Mesenchymal stem cell (in vitro differentiated cells and primary cell): ENCODE results near the gene POLR1E.

Experiments
- DNase-seq: peaks from one replicate; pipeline ENCODE4 v3.0.0-alpha.2; 2013
- H2AFZ ChIP-seq: one replicate; pipeline ENCODE4 v1.6.1; 2013; ENCODE audit warnings: low read depth, mild to moderate bottlenecking, control low read depth, inconsistent platforms, low read length, moderate library complexity
- H2AK5ac ChIP-seq: 2 replicates; pipeline ENCODE4 v1.6.1; 2013; ENCODE audit warnings: low read length, moderate library complexity, mild to moderate bottlenecking, inconsistent platforms; ENCODE audit not compliant: severe bottlenecking
- H2BK120ac ChIP-seq: one replicate; pipeline ENCODE4 v1.6.1; 2013; ENCODE audit warnings: low read depth, mild to moderate bottlenecking, inconsistent platforms, low read length, moderate library complexity
- H2BK12ac ChIP-seq, 2 experiments: one replicate each; pipeline ENCODE4 v1.6.1; 2013; ENCODE audit warnings: inconsistent platforms in 2 of 2, low read length in 2 of 2, mild to moderate bottlenecking in 2 of 2, moderate library complexity in 2 of 2, control low read depth in 1 of 2
- H2BK15ac ChIP-seq: one replicate; pipeline ENCODE4 v1.6.1; 2013; ENCODE audit warnings: mild to moderate bottlenecking, low read depth, inconsistent platforms; ENCODE audit not compliant: poor library complexity, severe bottlenecking
- H2BK5ac ChIP-seq: 2 replicates; pipeline ENCODE4 v1.6.1; 2013; ENCODE audit warnings: low read depth, mild to moderate bottlenecking, low read length, control low read depth, inconsistent platforms; ENCODE audit not compliant: poor library complexity, severe bottlenecking
- H3K14ac ChIP-seq, 2 experiments: one replicate each; pipeline ENCODE4 v1.6.1; 2013; ENCODE audit warnings: inconsistent platforms in 2 of 2, low read length in 2 of 2, control low read depth in 1 of 2, mild to moderate bottlenecking in 1 of 2, moderate library complexity in 1 of 2
- H3K18ac ChIP-seq, 2 experiments: one replicate each; pipeline ENCODE4 v1.6.1; 2013; ENCODE audit warnings: inconsistent platforms in 2 of 2, low read length in 2 of 2, control low read depth in 1 of 2, low read depth in 1 of 2, mild to moderate bottlenecking in 1 of 2
- H3K23ac ChIP-seq, 2 experiments: one replicate each; pipeline ENCODE4 v1.6.1; 2013; ENCODE audit warnings: inconsistent platforms in 2 of 2, low read length in 2 of 2, mild to moderate bottlenecking in 2 of 2, moderate library complexity in 2 of 2, control low read depth in 1 of 2
- H3K27ac ChIP-seq: 2 replicates; pipeline ENCODE4 v1.5.1; 2013; ENCODE audit warnings: mild to moderate bottlenecking, moderate library complexity, low read length, control low read depth, inconsistent platforms; ENCODE audit not compliant: poor library complexity, severe bottlenecking
- H3K27me3 ChIP-seq, 2 experiments: 2 replicates each; pipeline versions ENCODE4 v1.6.1 to v1.7.0; 2013; ENCODE audit warnings: low read length in 2 of 2, mild to moderate bottlenecking in 2 of 2, moderate library complexity in 2 of 2, control low read depth in 1 of 2, inconsistent platforms in 1 of 2; ENCODE audit not compliant: control insufficient read depth in 1 of 2, insufficient read depth in 1 of 2
- H3K36me3 ChIP-seq, 2 experiments: 2 replicates each; pipeline versions ENCODE4 v1.6.1 to v1.7.0; 2013; ENCODE audit warnings: low read length in 2 of 2, control low read depth in 1 of 2, inconsistent platforms in 1 of 2, low read depth in 1 of 2, mild to moderate bottlenecking in 1 of 2; ENCODE audit not compliant: insufficient read depth in 2 of 2, control insufficient read depth in 1 of 2
- H3K4ac ChIP-seq, 2 experiments: one replicate each; pipeline ENCODE4 v1.6.1; 2013; ENCODE audit warnings: inconsistent platforms in 2 of 2, low read length in 2 of 2, mild to moderate bottlenecking in 2 of 2, moderate library complexity in 2 of 2, control low read depth in 1 of 2, low read depth in 1 of 2
- H3K4me1 ChIP-seq: 2 replicates; pipeline ENCODE4 v1.6.1; 2013; ENCODE audit warnings: low read depth, low read length, control low read depth; ENCODE audit not compliant: control insufficient read depth, insufficient read depth
- H3K4me2 ChIP-seq: 2 replicates; pipeline ENCODE4 v1.6.1; 2013; ENCODE audit warnings: low read length, mild to moderate bottlenecking, inconsistent platforms; ENCODE audit not compliant: poor library complexity, severe bottlenecking
- H3K4me3 ChIP-seq, 2 experiments: 2 replicates each; pipeline versions ENCODE4 v1.5.1 to v1.7.0; 2013; ENCODE audit warnings: low read length in 2 of 2, mild to moderate bottlenecking in 2 of 2, control low read depth in 1 of 2, low read depth in 1 of 2; ENCODE audit not compliant: insufficient read depth in 1 of 2
- H3K79me1 ChIP-seq: replicated peaks from 2 replicates; pipeline ENCODE4 v1.6.1; 2013; ENCODE audit warnings: mild to moderate bottlenecking, control low read depth, low read length, inconsistent platforms; ENCODE audit not compliant: poor library complexity, severe bottlenecking
- H3K9ac ChIP-seq: 2 replicates; pipeline ENCODE4 v1.7.0; 2013; ENCODE audit warnings: mild to moderate bottlenecking, low read length, moderate library complexity
- H3K9me3 ChIP-seq: 2 replicates; pipeline ENCODE4 v1.7.0; 2013; ENCODE audit warnings: mild to moderate bottlenecking, low read length; ENCODE audit not compliant: control insufficient read depth
- H4K8ac ChIP-seq: one replicate; pipeline ENCODE4 v1.6.1; 2013; ENCODE audit warnings: inconsistent platforms, mild to moderate bottlenecking, low read length, moderate library complexity
- H4K91ac ChIP-seq: one replicate; pipeline ENCODE4 v1.6.1; 2013; ENCODE audit warnings: mild to moderate bottlenecking, low read length, inconsistent platforms
- WGBS: methylation state at CpG from one replicate; pipeline ENCODE4 v1.1.7; 2013; ENCODE audit warnings: mixed read lengths; 5-methylcytosine and 5-hydroxymethylcytosine counted together

The POLR1E gene

GRCh38 chr9:37507566-37508134, 21.9 kb downstream of the POLR1E start:
- Histone ChIP-seq H3K4me2 (no peak overlapping the region), H2BK5ac (no peak overlapping the region), H3K23ac (no peak overlapping the region), H3K27me3 (no peaks in the 10 kb centered on the region), H2BK15ac (no peak overlapping the region), H4K91ac (no peak overlapping the region), H4K8ac (peak overlapping the region; percentile 40), H2AK5ac (no peak overlapping the region), H3K14ac (no peak overlapping the region), H2BK120ac (no peak overlapping the region), H2AFZ (no peak overlapping the region), H3K36me3 (peaks cover 56 to 75% of the 10 kb centered on the region in 2 experiments), H3K9me3 (no peaks in the 10 kb centered on the region), H3K27ac (no peak overlapping the region), H3K79me1 (no peaks in the 10 kb centered on the region), H3K9ac (no peak overlapping the region), H3K4me1 (no peaks in the 10 kb centered on the region), H3K4me3 (no peak overlapping the region), H3K18ac (no peak overlapping the region), H3K4ac (no peak overlapping the region), H2BK12ac (no peak overlapping the region)
- no peak for DNase-seq
- WGBS, result 96% methylated on average over 11 of the region's 11 CpGs

- H3K4ac ChIP-seq, result no peak overlapping the region
- H3K27me3 ChIP-seq, result no peaks in the 10 kb centered on the region
- no peak overlapping the region for H3K27ac ChIP-seq
- no peak overlapping the region for H2BK12ac ChIP-seq
- no peak overlapping the region for H4K91ac ChIP-seq
- H3K9me3 ChIP-seq, result no peaks in the 10 kb centered on the region
- 94% methylated on average over 5 of the region's 5 CpGs for WGBS
- H3K18ac ChIP-seq, result no peak overlapping the region
- no peak overlapping the region for H2AFZ ChIP-seq
- H3K4me2 ChIP-seq, result no peak overlapping the region
- DNase-seq, result peak; percentile 9
- no peak overlapping the region for H2BK120ac ChIP-seq
- no peak overlapping the region for H3K14ac ChIP-seq
- H2BK15ac ChIP-seq, result no peak overlapping the region
- no peak overlapping the region for H3K23ac ChIP-seq
- H3K9ac ChIP-seq, result no peak overlapping the region
- H3K4me1 ChIP-seq, result no peaks in the 10 kb centered on the region
- no peak overlapping the region for H4K8ac ChIP-seq
- H2BK5ac ChIP-seq, result no peak overlapping the region
- no peaks in the 10 kb centered on the region for H3K79me1 ChIP-seq
- H3K4me3 ChIP-seq, result no peak overlapping the region
- H3K36me3 ChIP-seq, result peaks cover 49 to 75% of the 10 kb centered on the region in 2 experiments
- no peak overlapping the region for H2AK5ac ChIP-seq
Observed at GRCh38 chr9:37508135-37508833, 22.5 kb downstream of the POLR1E start.

GRCh38 chr9:37508834-37509206, 23.1 kb downstream of the POLR1E start:
- no peaks in the 10 kb centered on the region for H3K79me1 ChIP-seq

DNA sequence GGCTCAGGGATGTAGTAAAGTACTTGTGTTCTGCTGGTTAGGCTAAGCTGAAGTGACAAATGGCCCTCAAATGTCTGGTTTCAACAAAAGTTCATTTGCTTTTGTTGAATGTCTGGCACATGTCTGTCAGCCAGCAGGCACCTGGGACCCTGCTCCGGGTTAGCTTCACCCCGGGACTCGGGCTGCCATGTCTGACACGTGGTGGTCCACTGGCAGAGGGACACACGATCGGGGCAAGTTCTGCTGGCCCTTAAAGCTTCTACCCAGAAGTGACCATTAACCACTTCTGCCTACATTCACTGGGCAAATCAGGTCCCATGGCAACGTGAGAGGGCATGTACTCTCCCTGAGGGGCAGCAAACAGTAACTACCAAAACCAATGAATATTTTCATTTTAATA, 23.8 kb downstream of the POLR1E start:
- no peaks in the 10 kb centered on the region for H3K9me3 ChIP-seq
- no peak overlapping the region for H2BK5ac ChIP-seq
- H3K4me1 ChIP-seq, result no peaks in the 10 kb centered on the region
- H3K18ac ChIP-seq, result no peak overlapping the region
- H4K91ac ChIP-seq, result no peak overlapping the region
- no peak overlapping the region for H3K9ac ChIP-seq
- H3K23ac ChIP-seq, result no peak overlapping the region
- no peak overlapping the region for H2BK12ac ChIP-seq
- H3K79me1 ChIP-seq, result no peaks in the 10 kb centered on the region
- H3K36me3 ChIP-seq, result peaks cover 42 to 74% of the 10 kb centered on the region in 2 experiments
- no peak overlapping the region for H2BK15ac ChIP-seq
- no peak overlapping the region for H3K4me3 ChIP-seq
- no peak overlapping the region for H2AFZ ChIP-seq
- 94% methylated on average over 6 of the region's 7 CpGs for WGBS
- H4K8ac ChIP-seq, result no peak overlapping the region
- DNase-seq, result no peak
- no peaks in the 10 kb centered on the region for H3K27me3 ChIP-seq
- no peak overlapping the region for H2BK120ac ChIP-seq
- no peak overlapping the region for H3K27ac ChIP-seq
- no peak overlapping the region for H3K14ac ChIP-seq
- no peak overlapping the region for H2AK5ac ChIP-seq
- no peak overlapping the region for H3K4me2 ChIP-seq
- H3K4ac ChIP-seq, result no peak overlapping the region

More at GRCh38 chr9:37508834-37509206, 23.1 kb downstream of the POLR1E start:
- no peak overlapping the region for H3K4ac ChIP-seq
- H2BK12ac ChIP-seq, result no peak overlapping the region
- H3K36me3 ChIP-seq, result peaks cover 45 to 72% of the 10 kb centered on the region in 2 experiments
- no peak overlapping the region for H2BK120ac ChIP-seq
- no peak overlapping the region for H3K27ac ChIP-seq
- no peak overlapping the region for H3K23ac ChIP-seq
- no peak overlapping the region for H4K8ac ChIP-seq
- no peak overlapping the region for H3K9ac ChIP-seq
- no peaks in the 10 kb centered on the region for H3K27me3 ChIP-seq
- H3K4me3 ChIP-seq, result no peak overlapping the region
- no peaks in the 10 kb centered on the region for H3K4me1 ChIP-seq
- H2BK5ac ChIP-seq, result no peak overlapping the region
- no peak overlapping the region for H4K91ac ChIP-seq
- H2AK5ac ChIP-seq, result no peak overlapping the region
- H3K14ac ChIP-seq, result no peak overlapping the region
- 87% methylated on average over 3 of the region's 3 CpGs for WGBS
- H2AFZ ChIP-seq, result no peak overlapping the region
- no peak for DNase-seq
- H3K9me3 ChIP-seq, result no peaks in the 10 kb centered on the region
- no peak overlapping the region for H2BK15ac ChIP-seq
- H3K18ac ChIP-seq, result no peak overlapping the region
- H3K4me2 ChIP-seq, result no peak overlapping the region
